DND-41 (cell line): ENCODE measurements around the gene IRS2.

ENCODE experiments used
- CTCF ChIP-seq: IDR thresholded peaks from 2 replicates; pipeline ENCODE4 v1.5.1; 2012; ENCODE audit warnings: borderline replicate concordance, low read length, moderate library complexity, mild to moderate bottlenecking; ENCODE audit not compliant: poor library complexity, severe bottlenecking; ENCODE audit errors: extremely low read depth
- EZH2 ChIP-seq: IDR thresholded peaks from 3 replicates; pipeline ENCODE4 v1.6.1; 2012; ENCODE audit warnings: borderline replicate concordance, low read depth, mild to moderate bottlenecking, moderate library complexity, low read length, inconsistent platforms; ENCODE audit not compliant: severe bottlenecking

- TF ChIP-seq CTCF (no peak), EZH2 (no peak)
Measured at GRCh38 chr13:109802936-109803335, 16.6 kb upstream of the IRS2 start.
